HepG2 (cell line): Measurements from ENCODE around the gene TMEM209. TPM values are rescaled to one million over a fixed set of nuclear protein-coding genes. Genes with fewer than 3 reads are reported as not detected.

Experiments
- ATAC-seq: fragments of 200-7000 bp; cut with Tn5 transposase; 3 replicates; pipeline ENCODE4 v1.9.1; 2020; ENCODE audit warnings: mild to moderate bottlenecking, moderate library complexity
- BruUV-seq: library from RNA; stranded (reverse); fragments of 400-500 nt; replicated peaks from 2 replicates; lab custom pipeline; 2021; lab: Mats Ljungman, UMichigan
- CTCF ChIA-PET: fragments of 300-600 bp; formaldehyde crosslinking; extraction: SDS; loops from one replicate; lab custom pipeline; 2021; ENCODE audit warnings: low total read pairs, inconsistent platforms, low intra/inter-chr PET ratio; lab: Yijun Ruan, JAX
- POLR2A ChIA-PET: fragments of 350-600 bp; sonication (Branson Sonifier 250); formaldehyde crosslinking; loops from one replicate; lab custom pipeline; 2020; ENCODE audit warnings: antibody characterized with exemption, inconsistent platforms; lab: Yijun Ruan, JAX
- DNase-seq: peaks from one replicate; pipeline ENCODE4 v3.0.0-alpha.2; 2015; ENCODE audit warnings: low spot score
- FAIRE-seq: peaks from 3 replicates; lab custom pipeline; 2011; peaks lifted over from hg19 to GRCh38; lab: Jason Lieb, UNC
- H2AFZ ChIP-seq: one replicate; pipeline ENCODE4 v1.6.1; 2011; ENCODE audit warnings: low read length, inconsistent platforms
- H3K27ac ChIP-seq: fragments of 300-600 bp; 3 replicates; pipeline ENCODE4 v1.8.0; 2011; ENCODE audit warnings: mixed run types, mild to moderate bottlenecking, mixed read lengths, low read length, inconsistent platforms; ENCODE audit not compliant: insufficient read depth; ENCODE audit errors: extremely low read length
- H3K27me3 ChIP-seq, 2 experiments: fragments of 200-600 bp in 1 of 2; 2 replicates in 1 of 2; 3 replicates in 1 of 2; pipeline versions ENCODE4 v1.6.0 to v1.8.0; 2011; ENCODE audit warnings: low read length in 2 of 2, mild to moderate bottlenecking in 2 of 2, moderate library complexity in 2 of 2, inconsistent platforms in 1 of 2; ENCODE audit not compliant: insufficient read depth in 2 of 2, control insufficient read depth in 1 of 2
- H3K36me3 ChIP-seq, 2 experiments: fragments of 200-600 bp in 1 of 2; replicated peaks in 1 of 2; 2 replicates in 1 of 2; 3 replicates in 1 of 2; pipeline versions ENCODE4 v1.5.1 to v1.8.0; 2011; ENCODE audit warnings: low read length in 2 of 2, inconsistent platforms in 1 of 2; ENCODE audit not compliant: insufficient read depth in 2 of 2, control insufficient read depth in 1 of 2
- H3K4me1 ChIP-seq: 2 replicates; pipeline ENCODE4 v1.5.1; 2012; ENCODE audit warnings: low read length, inconsistent platforms; ENCODE audit not compliant: insufficient read depth
- H3K4me2 ChIP-seq: 2 replicates; pipeline ENCODE4 v1.6.0; 2011; ENCODE audit warnings: low read depth, low read length, inconsistent platforms
- H3K4me3 ChIP-seq, 3 experiments: fragments of 200-600 bp in 1 of 3; sonication (generic), shearing (Covaris generic) in 1 of 3; replicated peaks in 1 of 3; 2 replicates each; pipeline ENCODE4 v1.5.1; 2011 to 2016; ENCODE audit warnings: low read length in 3 of 3, inconsistent platforms in 2 of 3, low read depth in 2 of 3, mild to moderate bottlenecking in 2 of 3, control low read depth in 1 of 3, mixed read lengths in 1 of 3; ENCODE audit not compliant: insufficient read depth in 1 of 3
- H3K79me2 ChIP-seq: one replicate; pipeline ENCODE4 v1.6.1; 2011; ENCODE audit warnings: low read length, inconsistent platforms; ENCODE audit not compliant: insufficient read depth
- H3K9ac ChIP-seq: 2 replicates; pipeline ENCODE4 v1.6.0; 2011; ENCODE audit warnings: mild to moderate bottlenecking, low read depth, low read length, inconsistent platforms; ENCODE audit not compliant: insufficient read depth
- H3K9me3 ChIP-seq: 2 replicates; pipeline ENCODE4 v1.5.1; 2012; ENCODE audit warnings: mild to moderate bottlenecking, low read length
- H4K20me1 ChIP-seq: 2 replicates; pipeline ENCODE4 v1.6.0; 2011; ENCODE audit warnings: inconsistent platforms, mild to moderate bottlenecking, low read length, moderate library complexity; ENCODE audit not compliant: insufficient read depth
- PAX8 ChIP-seq: sonication (generic); formaldehyde crosslinking; IDR thresholded peaks from 2 replicates; pipeline ENCODE4 v1.8.0; 2022; ENCODE audit warnings: mild to moderate bottlenecking, missing genetic modification reagents, borderline replicate concordance
- XBP1 ChIP-seq: sonication (generic); formaldehyde crosslinking; IDR thresholded peaks from 2 replicates; pipeline ENCODE4 v1.5.0; 2020; ENCODE audit warnings: missing genetic modification reagents
- ZBTB38 ChIP-seq: sonication (generic); formaldehyde crosslinking; IDR thresholded peaks from 2 replicates; pipeline ENCODE4 v1.5.1; 2020; ENCODE audit warnings: mild to moderate bottlenecking, missing genetic modification reagents
- ZFX ChIP-seq: sonication (generic); formaldehyde crosslinking; IDR thresholded peaks from 2 replicates; pipeline ENCODE4 v1.4.0; 2020; ENCODE audit warnings: mild to moderate bottlenecking, low read depth, missing genetic modification reagents, moderate library complexity
- ZNF230 ChIP-seq: sonication (generic); formaldehyde crosslinking; IDR thresholded peaks from 2 replicates; pipeline ENCODE4 v1.4.0; 2020; ENCODE audit warnings: mild to moderate bottlenecking, missing genetic modification reagents
- ZNF263 ChIP-seq: sonication (generic); formaldehyde crosslinking; IDR thresholded peaks from 2 replicates; pipeline ENCODE4 v1.4.0; 2020; ENCODE audit warnings: missing genetic modification reagents
- WGBS: methylation state at CpG from one replicate; pipeline ENCODE4 v1.1.6; 2017; ENCODE audit warnings: low lambda C conversion rate; 5-methylcytosine and 5-hydroxymethylcytosine counted together
- in situ Hi-C: cut with HindIII; loops from 2 replicates; pipeline ENCODE4 v1.10.0; 2017; ENCODE audit warnings: low pct_unique_long_range_greater_than_20kb; ENCODE audit not compliant: extremely low pct_ligation_motif_present
- intact Hi-C: fragments of 100-400 bp; cut with micrococcal nuclease; formaldehyde crosslinking; loops from one replicate; pipeline ENCODE4 v1.10.0; 2022; ENCODE audit not compliant: unreplicated experiment
- polyA plus RNA-seq, 8 experiments: library from polyadenylated mRNA; depleted of rRNA in 3 of 8; stranded (reverse) in 7 of 8; unstranded in 1 of 8; fragments of >200 nt; fragmentation: Illumina TruSeq in 4 of 8; extraction: Trizol in 4 of 8; gene quantifications; 2 replicates each; pipeline versions ENCODE4 v1.2.1 to v1.2.3, GENCODE V29; 2011 to 2016; ENCODE audit warnings: low read depth in 4 of 8, missing spikeins in 1 of 8, mixed read lengths in 1 of 8; ENCODE audit not compliant: insufficient read depth in 1 of 8
- total RNA-seq, 5 experiments: library from RNA; depleted of rRNA; stranded (reverse); fragments of >200 nt; fragmentation: Illumina TruSeq; extraction: Trizol; gene quantifications; 2 replicates each; pipeline ENCODE4 v1.2.3, GENCODE V29; 2016; ENCODE audit warnings: low read depth in 1 of 5
- TF ChIP-seq, protein P1 (sequence below): sonication (generic); formaldehyde crosslinking; IDR thresholded peaks from 2 replicates; pipeline ENCODE4 v1.8.1; 2023; ENCODE audit warnings: mild to moderate bottlenecking, missing genetic modification reagents
- TF ChIP-seq, protein P2 (sequence below): sonication (generic); formaldehyde crosslinking; IDR thresholded peaks from 2 replicates; pipeline ENCODE4; 2020; ENCODE audit warnings: missing genetic modification reagents, mild to moderate bottlenecking, borderline replicate concordance
- TF ChIP-seq, protein P3 (sequence below): sonication (generic); formaldehyde crosslinking; IDR thresholded peaks from 2 replicates; pipeline ENCODE4 v1.4.0; 2020; ENCODE audit warnings: mild to moderate bottlenecking, missing genetic modification reagents
- TF ChIP-seq, protein P4 (sequence below): sonication (generic); formaldehyde crosslinking; IDR thresholded peaks from 2 replicates; pipeline ENCODE4 v1.8.0; 2022; ENCODE audit warnings: mild to moderate bottlenecking, missing genetic modification reagents, borderline replicate concordance
- TF ChIP-seq, protein P5 (sequence below): IDR thresholded peaks from 2 replicates; pipeline ENCODE4 v1.6.1; 2016; ENCODE audit warnings: missing genetic modification reagents, missing compliant biosample characterization
- TF ChIP-seq, protein P6 (sequence below): sonication (generic); formaldehyde crosslinking; conservative IDR thresholded peaks from 2 replicates; pipeline ENCODE4 v1.8.1; 2023; ENCODE audit warnings: missing genetic modification reagents

The TMEM209 gene
- total and polyA plus RNA-seq, 2 of the 13 experiments (the other 11 are each of a cell fraction or from before 2014, with no cell fraction given): 14.5 to 15.6 TPM

DNA sequence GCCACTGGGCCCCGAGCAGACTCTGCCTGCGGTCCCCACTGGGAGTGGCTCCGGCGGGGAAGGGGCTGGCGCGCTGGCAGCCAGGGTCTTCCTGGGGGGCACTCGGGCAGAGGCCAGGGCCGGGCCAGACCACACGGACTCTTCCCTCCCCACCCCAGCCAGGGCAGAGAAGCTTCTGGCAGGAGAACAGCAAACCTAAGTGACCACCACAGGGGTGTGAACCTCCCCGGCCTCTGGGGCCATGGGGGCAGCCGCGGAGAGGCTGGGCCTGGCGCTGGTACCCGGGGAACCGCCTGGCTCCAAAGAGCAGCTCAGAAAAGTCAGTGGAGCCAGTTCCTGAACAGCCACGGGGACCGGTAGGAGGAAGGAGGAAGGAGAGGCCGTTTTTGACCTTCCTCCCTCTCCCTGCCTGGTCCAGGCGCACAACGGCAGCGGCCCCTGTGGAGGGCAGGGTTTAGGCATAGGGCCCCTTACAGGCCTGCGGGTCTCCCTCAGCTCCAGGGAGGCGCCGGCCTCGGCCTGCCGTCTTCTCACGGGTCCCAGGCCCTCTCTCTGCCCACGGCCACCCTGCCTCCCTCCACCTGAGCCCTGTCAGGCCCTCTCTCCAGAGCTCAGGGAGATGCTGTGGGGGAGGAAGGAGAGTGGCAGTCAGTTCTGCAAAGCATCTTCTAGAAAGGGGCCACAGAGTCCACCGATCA, 51.8 kb downstream of the TMEM209 start:
- CTCF ChIA-PET: no interaction called here
- intact Hi-C loops: loop anchor here (5.0 kb wide), 1 partner anchor 81 kb away; the partner anchor contains the start of gene KLHDC10
- FAIRE-seq: no peak
- TF ChIP-seq ZNF230 (CRISPR knock-in tag): 0 out of 2 replicates have a peak, but pooled peaks have one; percentile 23
- TF ChIP-seq ZNF263: peak; percentile 69; the same call in 1 of the 2 replicates
- TF ChIP-seq, protein P1, sequence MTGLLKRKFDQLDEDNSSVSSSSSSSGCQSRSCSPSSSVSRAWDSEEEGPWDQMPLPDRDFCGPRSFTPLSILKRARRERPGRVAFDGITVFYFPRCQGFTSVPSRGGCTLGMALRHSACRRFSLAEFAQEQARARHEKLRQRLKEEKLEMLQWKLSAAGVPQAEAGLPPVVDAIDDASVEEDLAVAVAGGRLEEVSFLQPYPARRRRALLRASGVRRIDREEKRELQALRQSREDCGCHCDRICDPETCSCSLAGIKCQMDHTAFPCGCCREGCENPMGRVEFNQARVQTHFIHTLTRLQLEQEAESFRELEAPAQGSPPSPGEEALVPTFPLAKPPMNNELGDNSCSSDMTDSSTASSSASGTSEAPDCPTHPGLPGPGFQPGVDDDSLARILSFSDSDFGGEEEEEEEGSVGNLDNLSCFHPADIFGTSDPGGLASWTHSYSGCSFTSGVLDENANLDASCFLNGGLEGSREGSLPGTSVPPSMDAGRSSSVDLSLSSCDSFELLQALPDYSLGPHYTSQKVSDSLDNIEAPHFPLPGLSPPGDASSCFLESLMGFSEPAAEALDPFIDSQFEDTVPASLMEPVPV: no peak
- no peak for TF ChIP-seq XBP1
- TF ChIP-seq PAX8 (CRISPR knock-in tag): no peak
- 0 out of 2 replicates have a peak, but pooled peaks have one; percentile 6 for TF ChIP-seq ZBTB38
- TF ChIP-seq, protein P2, sequence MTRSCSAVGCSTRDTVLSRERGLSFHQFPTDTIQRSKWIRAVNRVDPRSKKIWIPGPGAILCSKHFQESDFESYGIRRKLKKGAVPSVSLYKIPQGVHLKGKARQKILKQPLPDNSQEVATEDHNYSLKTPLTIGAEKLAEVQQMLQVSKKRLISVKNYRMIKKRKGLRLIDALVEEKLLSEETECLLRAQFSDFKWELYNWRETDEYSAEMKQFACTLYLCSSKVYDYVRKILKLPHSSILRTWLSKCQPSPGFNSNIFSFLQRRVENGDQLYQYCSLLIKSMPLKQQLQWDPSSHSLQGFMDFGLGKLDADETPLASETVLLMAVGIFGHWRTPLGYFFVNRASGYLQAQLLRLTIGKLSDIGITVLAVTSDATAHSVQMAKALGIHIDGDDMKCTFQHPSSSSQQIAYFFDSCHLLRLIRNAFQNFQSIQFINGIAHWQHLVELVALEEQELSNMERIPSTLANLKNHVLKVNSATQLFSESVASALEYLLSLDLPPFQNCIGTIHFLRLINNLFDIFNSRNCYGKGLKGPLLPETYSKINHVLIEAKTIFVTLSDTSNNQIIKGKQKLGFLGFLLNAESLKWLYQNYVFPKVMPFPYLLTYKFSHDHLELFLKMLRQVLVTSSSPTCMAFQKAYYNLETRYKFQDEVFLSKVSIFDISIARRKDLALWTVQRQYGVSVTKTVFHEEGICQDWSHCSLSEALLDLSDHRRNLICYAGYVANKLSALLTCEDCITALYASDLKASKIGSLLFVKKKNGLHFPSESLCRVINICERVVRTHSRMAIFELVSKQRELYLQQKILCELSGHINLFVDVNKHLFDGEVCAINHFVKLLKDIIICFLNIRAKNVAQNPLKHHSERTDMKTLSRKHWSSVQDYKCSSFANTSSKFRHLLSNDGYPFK (CRISPR knock-in tag): peak; percentile 32; the same call in 1 of the 2 replicates
- TF ChIP-seq, protein P3, sequence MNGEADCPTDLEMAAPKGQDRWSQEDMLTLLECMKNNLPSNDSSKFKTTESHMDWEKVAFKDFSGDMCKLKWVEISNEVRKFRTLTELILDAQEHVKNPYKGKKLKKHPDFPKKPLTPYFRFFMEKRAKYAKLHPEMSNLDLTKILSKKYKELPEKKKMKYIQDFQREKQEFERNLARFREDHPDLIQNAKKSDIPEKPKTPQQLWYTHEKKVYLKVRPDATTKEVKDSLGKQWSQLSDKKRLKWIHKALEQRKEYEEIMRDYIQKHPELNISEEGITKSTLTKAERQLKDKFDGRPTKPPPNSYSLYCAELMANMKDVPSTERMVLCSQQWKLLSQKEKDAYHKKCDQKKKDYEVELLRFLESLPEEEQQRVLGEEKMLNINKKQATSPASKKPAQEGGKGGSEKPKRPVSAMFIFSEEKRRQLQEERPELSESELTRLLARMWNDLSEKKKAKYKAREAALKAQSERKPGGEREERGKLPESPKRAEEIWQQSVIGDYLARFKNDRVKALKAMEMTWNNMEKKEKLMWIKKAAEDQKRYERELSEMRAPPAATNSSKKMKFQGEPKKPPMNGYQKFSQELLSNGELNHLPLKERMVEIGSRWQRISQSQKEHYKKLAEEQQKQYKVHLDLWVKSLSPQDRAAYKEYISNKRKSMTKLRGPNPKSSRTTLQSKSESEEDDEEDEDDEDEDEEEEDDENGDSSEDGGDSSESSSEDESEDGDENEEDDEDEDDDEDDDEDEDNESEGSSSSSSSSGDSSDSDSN (CRISPR knock-in tag): peak; percentile 44
- peak; percentile 50; the same call in 1 of the 2 replicates for TF ChIP-seq ZFX (CRISPR knock-in tag)
- TF ChIP-seq, protein P4, sequence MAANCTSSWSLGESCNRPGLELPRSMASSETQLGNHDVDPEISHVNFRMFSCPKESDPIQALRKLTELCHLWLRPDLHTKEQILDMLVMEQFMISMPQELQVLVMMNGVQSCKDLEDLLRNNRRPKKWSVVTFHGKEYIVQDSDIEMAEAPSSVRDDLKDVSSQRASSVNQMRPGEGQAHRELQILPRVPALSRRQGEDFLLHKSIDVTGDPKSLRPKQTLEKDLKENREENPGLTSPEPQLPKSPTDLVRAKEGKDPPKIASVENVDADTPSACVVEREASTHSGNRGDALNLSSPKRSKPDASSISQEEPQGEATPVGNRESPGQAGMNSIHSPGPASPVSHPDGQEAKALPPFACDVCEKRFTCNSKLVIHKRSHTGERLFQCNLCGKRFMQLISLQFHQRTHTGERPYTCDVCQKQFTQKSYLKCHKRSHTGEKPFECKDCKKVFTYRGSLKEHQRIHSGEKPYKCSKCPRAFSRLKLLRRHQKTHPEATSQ (CRISPR knock-in tag): no peak
- TF ChIP-seq, protein P5, sequence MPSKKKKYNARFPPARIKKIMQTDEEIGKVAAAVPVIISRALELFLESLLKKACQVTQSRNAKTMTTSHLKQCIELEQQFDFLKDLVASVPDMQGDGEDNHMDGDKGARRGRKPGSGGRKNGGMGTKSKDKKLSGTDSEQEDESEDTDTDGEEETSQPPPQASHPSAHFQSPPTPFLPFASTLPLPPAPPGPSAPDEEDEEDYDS (CRISPR knock-in tag): no peak
- TF ChIP-seq, protein P6, sequence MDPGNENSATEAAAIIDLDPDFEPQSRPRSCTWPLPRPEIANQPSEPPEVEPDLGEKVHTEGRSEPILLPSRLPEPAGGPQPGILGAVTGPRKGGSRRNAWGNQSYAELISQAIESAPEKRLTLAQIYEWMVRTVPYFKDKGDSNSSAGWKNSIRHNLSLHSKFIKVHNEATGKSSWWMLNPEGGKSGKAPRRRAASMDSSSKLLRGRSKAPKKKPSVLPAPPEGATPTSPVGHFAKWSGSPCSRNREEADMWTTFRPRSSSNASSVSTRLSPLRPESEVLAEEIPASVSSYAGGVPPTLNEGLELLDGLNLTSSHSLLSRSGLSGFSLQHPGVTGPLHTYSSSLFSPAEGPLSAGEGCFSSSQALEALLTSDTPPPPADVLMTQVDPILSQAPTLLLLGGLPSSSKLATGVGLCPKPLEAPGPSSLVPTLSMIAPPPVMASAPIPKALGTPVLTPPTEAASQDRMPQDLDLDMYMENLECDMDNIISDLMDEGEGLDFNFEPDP (CRISPR knock-in tag): no peak

More for the DNA sequence above, 51.8 kb downstream of the TMEM209 start:
- 35% methylated on average over 5 of the region's 29 CpGs for WGBS
- Histone ChIP-seq H3K4me1 (peaks cover 16% of the 10 kb centered on the region), H3K4me3 (peak overlapping the region; percentile 18 to 41 (median 30); a peak in 4 of 6 replicates), H4K20me1 (no peaks in the 10 kb centered on the region), H3K9me3 (no peaks in the 10 kb centered on the region), H2AFZ (no peak overlapping the region), H3K27ac (no peak overlapping the region), H3K79me2 (no peaks in the 10 kb centered on the region), H3K36me3 (no peaks in the 10 kb centered on the region), H3K9ac (peak overlapping the region; percentile 43; the same call in 1 of the 2 replicates), H3K4me2 (peak overlapping the region; percentile 61), H3K27me3 (no peaks in the 10 kb centered on the region)
- ATAC-seq (peak; percentile 70), DNase-seq (no peak)
- in situ Hi-C loops: no loop called here
- POLR2A ChIA-PET: no interaction called here
- no TSS peak for BruUV-seq
